Measurements from ENCODE around the gene THEM5.

THEM5 gene

GRCh38 chr1:151816548-151817352 lies 36.8 kb downstream of the THEM5 start:
- no peak for DNase-seq

- no peak for DNase-seq
Measured at GRCh38 chr1:151815716-151816327, 37.7 kb downstream of the THEM5 start.

GRCh38 chr1:151814971-151815545 lies 38.5 kb downstream of the THEM5 start:
- no peak for DNase-seq

- no peak for DNase-seq
Measured at GRCh38 chr1:151814426-151814825, 39.1 kb downstream of the THEM5 start.

GRCh38 chr1:151813271-151813977 lies 40.1 kb downstream of the THEM5 start:
- DNase-seq = no peak

- DNase-seq = no peak
Measured at GRCh38 chr1:151811181-151811580, 42.3 kb downstream of the THEM5 start.

- DNase-seq = no peak
Measured at GRCh38 chr1:151809985-151810556, 43.4 kb downstream of the THEM5 start.

GRCh38 chr1:151809290-151809984 lies 44.1 kb downstream of the THEM5 start:
- DNase-seq = no peak

- no peak for DNase-seq
Measured at GRCh38 chr1:151807766-151808165, 45.7 kb downstream of the THEM5 start.

- DNase-seq = no peak
Measured at GRCh38 chr1:151807131-151807530, 46.4 kb downstream of the THEM5 start.

- DNase-seq = no peak
Measured at GRCh38 chr1:151806170-151806569, 47.3 kb downstream of the THEM5 start.

GRCh38 chr1:151805066-151805820 lies 48.3 kb downstream of the THEM5 start, which contains the start of gene LINGO4:
LINGO4 (minus strand) TSS chr1:151805419; CDS start chr1:151802704, 2,715 bp downstream.
- DNase-seq = no peak

- no peak for DNase-seq
Measured at GRCh38 chr1:151803915-151804314, 49.6 kb downstream of the THEM5 start.

- no peak for DNase-seq
Measured at GRCh38 chr1:151803164-151803563, 50.3 kb downstream of the THEM5 start.

GRCh38 chr1:151802372-151802771 lies 51.1 kb downstream of the THEM5 start:
- no peak for DNase-seq

GRCh38 chr1:151801846-151802245 lies 51.7 kb downstream of the THEM5 start:
- no peak for DNase-seq

GRCh38 chr1:151801310-151801820 lies 52.1 kb downstream of the THEM5 start:
- DNase-seq = no peak

- DNase-seq = no peak
Measured at GRCh38 chr1:151800830-151801229, 52.7 kb downstream of the THEM5 start.

- DNase-seq = no peak
Measured at GRCh38 chr1:151799179-151800022, 54.1 kb downstream of the THEM5 start.

- no peak for DNase-seq
Measured at GRCh38 chr1:151798571-151798970, 54.9 kb downstream of the THEM5 start.

Data from T1000 (cell line).